HG03432 (cell line): ENCODE measurements around the gene CYSRT1.

Experiments used
- ATAC-seq: cut with Tn5 transposase; IDR thresholded peaks from one replicate; pipeline ENCODE4 v1.9.1; 2021; ENCODE audit warnings: mild to moderate bottlenecking, moderate library complexity; ENCODE audit not compliant: unreplicated experiment

The CYSRT1 gene, protein sequence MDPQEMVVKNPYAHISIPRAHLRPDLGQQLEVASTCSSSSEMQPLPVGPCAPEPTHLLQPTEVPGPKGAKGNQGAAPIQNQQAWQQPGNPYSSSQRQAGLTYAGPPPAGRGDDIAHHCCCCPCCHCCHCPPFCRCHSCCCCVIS

DNA sequence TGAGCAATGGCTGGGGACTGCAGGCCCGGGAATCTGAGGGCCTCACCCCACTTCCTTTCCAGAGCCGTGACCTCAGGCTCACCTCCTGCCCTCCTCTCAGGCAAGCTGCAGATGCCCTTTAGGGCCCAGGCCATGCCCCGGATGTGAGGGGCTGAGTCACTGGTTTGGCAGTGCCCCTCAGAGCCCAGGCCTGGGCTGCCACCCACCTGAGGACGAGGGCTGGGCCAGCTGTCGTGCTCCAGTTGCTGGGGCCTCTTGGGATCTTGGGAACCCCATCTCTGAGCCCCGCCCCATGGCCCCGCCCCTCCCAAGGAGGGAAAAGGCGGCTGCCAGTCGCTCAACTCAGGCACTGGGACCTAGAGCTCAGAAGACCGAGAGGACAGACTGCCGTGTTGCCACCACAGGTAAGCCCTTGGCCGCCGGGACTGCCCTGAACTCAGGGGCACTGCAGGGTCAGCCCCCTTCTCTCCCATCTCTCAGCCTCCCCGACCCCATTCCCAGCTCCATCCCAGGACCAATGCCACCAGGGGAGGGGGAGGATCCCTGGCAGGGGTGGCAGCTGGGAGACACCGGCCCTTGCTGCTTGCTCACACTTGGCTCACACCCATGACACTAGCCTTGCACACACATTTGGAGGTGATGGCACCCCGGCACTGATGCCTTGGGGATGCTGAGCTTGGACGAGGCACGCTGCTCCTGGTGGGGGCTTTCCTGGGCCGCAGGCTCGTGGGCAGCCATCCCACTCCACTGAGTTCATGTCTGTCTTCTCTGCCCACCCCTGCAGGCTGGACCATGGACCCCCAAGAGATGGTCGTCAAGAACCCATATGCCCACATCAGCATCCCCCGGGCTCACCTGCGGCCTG is at the start of gene CYSRT1:
CYSRT1 (plus strand) TSS at position 345 of the 865 bp plus-strand sequence; CDS start at position 793, 448 bp downstream.
- no peak for ATAC-seq

DNA sequence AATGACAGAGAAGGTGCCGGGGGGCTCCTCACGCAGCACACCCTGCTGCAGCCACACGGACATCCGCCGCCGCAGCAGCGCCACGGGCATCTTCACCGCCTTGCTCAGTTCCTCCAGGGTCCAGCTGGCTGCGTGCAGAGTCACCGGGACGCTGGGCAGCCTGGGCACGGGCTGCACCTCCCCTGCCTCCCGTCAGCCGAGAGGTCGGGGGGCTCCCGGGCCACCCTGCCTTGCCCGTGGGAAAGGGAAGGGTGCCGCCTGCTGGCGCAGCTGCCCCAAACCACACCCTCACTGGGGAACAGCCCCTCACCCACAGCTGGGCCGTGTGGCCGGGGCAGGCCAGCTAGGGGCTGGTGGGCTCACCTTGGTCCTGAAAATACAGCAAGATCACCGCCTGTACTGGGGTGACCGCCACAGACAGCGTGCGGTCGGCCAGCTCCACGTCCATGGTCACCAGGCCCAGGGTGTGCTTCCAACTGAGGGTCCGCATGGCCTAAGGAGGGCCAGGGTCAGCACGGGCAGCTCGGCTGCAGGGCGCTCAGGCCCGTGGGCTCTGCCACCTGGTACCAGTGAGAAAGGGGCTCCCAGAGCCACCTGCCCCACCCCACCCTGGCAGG is 49.5 kb upstream of the CYSRT1 start:
- no peak for ATAC-seq

DNA sequence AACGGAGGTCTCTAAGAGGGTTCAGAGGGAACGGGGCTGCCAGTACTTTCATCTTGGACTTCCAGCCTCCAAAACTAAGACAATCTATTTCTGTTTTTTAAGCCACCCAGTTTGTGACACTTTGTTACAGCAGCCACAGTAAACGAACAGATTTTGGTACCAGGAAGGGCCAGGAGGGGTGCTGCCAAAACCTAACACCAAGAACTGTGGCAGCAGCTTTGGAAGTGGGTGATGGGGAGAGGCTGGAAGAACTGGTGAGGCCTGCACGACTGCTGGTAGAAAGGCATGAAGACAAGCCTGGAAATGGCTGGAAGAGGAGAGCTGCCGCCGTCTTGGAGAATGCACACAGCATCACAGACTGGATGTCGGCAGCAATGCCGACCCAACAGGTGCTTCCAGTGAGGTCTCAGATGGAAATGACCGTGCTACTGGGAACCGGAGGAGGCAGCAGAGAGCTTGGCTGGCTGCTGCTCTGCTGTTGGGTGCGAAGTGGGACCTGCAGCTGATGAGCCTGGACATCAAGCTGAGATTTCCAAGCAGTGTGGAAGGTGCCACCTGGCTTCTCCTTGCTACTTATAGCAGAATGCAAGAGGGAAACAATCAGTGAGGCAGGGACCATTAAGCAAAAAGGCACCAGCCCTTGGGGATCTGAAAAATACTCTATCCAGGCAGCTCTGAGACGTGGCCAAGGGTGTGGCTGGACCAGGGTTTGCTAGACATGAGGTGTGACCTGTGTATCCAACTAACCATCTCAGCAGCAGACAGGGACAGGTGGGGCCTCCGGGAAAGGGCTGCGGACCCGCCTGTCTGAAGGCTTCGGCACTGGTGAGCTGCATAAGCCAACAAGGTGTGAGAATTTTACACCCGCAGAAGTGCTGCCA is 48.4 kb upstream of the CYSRT1 start:
- no peak for ATAC-seq

DNA sequence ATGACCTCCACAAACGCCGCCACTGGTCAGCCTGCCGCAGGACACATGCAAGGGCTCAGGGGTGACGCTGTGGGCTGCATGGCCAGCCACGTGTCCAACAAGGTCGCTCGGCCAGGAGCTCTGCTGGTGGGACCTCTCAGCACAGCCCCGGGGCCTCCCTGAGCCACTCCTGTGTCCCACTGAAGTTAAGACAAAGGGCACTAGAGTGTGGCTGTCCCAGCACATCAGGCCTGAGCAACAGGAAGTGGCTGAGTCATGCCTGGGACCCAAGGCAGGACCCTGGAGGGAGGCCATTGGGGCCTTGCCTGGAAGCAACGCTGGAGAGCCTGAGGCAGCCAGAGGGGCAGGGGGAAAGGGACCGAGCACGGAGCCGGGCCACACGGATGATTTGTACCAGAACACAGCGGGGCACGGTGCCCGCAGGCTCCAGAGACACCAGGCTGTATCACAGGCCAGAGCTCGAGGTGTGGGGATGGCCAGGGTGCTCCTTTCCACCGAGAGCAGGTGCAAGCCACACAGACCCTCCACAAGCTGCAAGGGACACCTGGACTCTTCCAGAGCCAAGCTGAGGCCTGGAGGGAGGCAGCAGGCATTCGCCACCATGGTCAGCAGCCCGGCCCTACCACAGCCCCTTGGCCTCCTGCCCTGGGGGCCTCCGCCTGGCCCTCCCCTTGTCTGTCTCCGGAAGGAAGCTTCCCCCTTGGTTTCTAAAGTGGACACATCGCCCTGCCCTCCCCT is 46.6 kb upstream of the CYSRT1 start:
- ATAC-seq = no peak

DNA sequence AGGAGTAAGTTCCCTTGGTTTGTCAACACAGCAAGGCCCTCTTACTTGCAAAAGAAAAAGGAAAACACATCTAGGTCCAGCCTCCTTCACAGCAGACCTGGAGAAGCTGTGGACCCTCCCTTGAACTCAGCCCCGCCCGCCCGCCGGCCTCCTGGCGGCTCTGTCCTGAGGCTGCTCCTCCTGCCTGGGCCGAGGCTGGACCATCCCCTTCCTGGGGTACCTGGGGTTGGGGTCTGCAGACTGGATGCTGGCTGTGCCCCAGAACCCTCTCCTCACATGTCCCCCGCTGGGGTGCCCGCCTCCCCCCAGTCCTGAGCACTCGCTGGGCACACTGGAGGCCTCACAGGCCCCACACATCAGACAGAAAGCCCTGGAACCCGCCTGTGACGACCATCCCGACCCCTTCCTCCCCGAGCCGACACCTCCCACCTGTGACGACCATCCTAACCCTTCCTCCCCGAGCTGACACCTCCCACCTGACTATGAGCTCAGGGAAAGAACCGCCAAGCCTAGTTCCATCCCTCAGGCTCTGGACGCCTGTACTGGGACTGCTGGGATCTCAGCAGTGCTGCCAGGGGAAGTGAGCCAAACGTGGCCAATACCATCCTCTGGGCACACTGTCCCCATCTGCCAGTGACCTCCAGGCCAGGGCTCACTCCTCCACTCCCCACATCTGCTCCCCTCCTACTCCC is 45.9 kb upstream of the CYSRT1 start:
- no peak for ATAC-seq

DNA sequence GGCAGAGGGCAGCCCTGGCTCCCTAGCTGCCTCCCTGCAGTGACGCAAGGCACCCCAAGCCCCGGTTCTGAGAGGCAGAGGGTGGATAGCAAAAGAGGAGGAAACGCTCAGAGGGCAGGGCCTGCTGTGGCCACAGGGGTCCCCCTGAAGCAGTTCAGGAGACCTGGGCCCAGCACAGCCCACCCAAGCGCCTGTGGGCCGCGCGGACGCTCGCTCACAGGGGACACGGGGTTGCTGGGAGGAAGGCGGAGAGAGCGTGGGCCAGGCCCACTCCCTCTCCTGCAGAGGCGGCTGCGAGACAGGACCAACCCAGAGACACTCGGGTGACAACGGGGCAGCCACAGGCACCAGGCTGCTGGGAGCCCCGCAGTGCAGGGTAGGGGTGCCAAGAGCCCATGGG is 45.2 kb upstream of the CYSRT1 start:
- no peak for ATAC-seq

DNA sequence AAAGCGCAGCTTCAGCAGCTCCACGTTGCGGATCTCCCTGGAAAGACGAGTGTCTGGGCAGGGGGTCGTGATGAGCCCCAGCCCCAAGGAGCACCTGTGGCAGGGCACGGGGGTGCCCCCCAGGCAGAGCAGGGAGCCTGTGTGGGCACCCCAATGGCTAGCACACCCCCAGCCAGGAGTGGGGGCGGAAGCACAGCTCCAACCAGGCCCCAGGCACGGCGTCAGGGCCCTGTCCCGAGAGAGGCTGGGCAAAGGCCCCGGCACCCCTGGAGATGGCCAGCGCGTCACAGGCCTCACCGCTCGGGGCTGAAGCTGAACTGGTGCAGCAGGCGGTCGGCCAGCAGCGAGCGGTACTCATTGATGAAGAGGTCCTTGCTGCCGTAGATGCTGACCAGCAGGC is 44.5 kb upstream of the CYSRT1 start:
- ATAC-seq = no peak

DNA sequence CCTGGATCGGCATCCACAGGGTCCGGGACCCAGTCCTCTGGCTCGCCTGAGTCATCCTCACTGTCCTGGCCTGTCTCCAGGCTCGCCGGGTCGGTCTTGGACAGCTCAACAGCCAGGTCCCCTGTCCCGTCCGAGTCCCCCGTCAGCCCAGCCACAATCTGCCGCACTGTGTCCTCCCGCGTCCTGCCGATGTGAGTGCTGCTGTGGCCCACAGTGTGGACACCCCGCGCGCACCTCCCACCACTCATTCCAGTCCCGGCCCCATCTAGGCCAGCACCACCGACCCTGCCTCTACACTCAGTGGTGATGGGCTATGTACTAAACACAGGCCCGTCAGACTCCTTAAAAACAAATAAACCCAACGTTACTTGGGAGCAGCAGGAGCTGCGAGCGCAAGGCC is 43.3 kb upstream of the CYSRT1 start:
- ATAC-seq = no peak

DNA sequence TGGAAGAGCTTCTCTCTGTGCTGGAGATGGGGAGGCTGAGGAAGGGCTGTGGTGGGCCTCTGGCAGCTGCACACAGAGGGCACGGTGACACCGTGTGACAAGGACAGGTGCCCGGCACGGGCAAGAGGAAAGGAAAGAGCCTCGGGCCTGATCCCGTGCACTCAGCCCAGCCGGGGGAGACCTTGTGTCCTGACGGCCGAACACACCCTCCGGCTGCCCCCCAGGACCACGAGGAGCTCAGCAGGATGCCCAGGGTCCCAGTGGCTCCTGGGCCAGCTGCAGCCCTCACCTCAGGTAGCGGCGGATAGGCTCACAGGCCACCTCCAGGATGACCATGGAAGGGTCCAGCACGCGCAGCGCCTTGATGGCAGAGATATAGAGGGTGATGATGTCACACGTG is 42.1 kb upstream of the CYSRT1 start:
- ATAC-seq = no peak

DNA sequence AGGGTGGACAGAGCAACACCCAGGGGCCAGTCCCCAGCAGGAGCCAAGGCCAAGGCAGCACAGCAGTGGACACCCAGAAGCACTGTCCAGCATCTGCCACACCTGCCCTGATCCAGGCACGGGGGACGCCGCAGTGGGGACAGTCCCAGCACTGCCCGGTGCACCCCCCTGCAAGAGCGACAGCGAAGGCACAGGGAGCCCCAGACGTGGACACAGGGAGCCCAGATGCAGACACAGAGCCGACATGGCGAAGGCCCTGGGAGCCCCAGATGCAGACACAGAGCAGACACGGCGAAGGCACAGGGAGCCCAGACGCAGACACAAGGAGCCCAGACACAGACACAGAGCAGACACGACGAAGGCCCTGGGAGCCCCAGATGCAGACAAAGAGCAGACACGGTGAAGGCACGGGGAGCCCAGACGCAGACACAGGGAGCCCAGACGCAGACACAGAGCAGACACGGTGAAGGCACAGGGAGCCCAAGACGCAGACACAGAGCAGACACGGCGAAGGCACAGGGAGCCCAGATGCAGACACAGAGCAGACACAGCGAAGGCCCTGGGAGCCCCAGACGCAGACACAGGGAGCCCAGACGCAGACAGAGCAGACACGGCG is 40.9 kb upstream of the CYSRT1 start:
- no peak for ATAC-seq

DNA sequence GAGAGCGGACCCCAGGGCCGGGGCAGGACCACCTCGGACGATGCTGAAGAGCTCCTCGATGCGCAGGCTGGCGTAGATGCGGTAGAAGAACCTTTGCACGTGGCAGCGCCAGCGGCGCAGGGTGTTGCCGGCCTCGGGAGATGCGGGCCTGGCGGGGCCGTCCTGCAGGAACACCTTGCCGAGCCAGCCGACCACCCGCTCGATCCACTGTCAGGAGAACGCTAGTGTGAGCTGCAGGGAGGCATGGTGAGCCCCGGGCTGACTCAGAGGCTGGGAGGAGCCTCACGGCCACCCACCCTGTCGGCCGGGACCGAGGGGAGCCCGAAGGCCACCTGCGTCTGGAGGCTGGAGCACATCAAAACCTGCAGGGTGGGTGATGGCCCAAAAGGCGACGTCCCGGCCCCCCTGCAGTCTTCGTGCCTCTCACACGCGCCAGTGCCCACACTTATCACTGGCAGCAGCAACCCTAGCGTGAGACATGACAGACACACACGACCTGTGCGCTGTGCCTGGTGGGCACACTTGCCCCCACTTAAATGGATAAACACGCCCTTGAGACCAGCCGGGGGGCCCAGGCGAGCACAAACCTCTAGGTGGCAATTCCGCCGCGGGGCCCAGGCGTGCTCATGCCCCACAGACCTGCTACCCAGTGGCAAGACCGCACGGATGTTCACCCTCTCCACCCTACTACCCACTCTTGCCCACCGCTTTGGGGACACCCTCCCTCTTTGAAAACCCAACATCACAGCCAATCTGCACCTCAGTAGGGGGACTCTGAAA is 39.9 kb upstream of the CYSRT1 start:
- ATAC-seq = no peak

DNA sequence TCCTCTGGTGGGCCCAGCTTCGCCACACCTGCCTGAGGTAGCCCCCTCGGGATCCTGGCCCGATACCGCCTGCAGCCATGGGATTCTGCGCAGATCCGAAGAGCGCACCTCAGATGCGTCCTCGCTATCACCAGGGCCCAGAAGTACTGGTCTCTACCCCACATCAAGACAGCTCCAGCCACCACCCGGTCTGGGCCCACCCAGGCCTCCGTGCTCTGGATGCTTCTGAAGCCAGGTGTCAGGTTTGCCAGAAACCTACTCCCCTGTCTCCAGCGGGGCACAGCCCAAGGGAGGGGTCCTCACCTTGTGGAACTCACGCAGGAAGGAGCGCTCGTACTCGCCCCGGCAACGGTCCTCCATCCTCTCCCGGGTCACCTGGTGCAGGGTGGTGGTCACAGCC is 39.1 kb upstream of the CYSRT1 start:
- no peak for ATAC-seq

DNA sequence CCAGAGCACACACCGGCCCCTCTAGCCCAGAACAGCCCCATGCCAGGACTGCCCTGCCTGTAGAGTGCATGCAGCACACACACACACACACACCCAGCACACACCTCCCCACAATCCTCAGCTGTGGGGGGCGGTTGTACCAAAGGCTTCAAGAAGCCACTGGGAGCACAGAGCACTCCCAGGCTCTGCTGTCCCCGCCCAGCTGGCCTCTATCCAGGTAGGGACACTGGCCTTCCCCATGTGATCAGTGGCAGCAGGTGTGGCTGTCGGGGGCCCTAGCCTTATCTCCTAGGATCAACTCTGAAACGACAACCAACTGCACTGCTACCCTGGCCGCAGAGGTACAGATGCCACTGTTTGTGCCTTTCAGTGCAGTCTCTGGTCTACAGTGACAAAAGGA is 38.6 kb upstream of the CYSRT1 start:
- ATAC-seq = no peak

DNA sequence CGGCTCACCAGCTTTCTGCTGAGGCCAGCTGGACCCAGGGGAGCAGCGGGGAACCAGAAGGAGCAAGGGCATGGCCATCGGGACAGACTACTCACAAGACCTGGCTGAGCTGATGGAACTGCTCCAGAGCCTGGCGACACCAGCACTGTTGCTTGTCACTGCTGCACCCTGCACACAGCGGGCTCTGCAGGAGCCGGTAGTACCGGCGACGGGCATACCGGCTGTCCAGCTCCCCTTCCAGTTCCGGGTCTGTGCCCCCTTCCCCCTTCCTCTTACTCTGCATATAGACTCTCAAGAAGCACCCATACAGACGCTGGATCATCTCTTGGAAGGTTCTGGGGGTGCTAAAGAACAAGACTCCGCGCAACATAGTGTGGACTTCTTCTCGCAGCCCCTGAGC is 37.6 kb upstream of the CYSRT1 start:
- no peak for ATAC-seq

DNA sequence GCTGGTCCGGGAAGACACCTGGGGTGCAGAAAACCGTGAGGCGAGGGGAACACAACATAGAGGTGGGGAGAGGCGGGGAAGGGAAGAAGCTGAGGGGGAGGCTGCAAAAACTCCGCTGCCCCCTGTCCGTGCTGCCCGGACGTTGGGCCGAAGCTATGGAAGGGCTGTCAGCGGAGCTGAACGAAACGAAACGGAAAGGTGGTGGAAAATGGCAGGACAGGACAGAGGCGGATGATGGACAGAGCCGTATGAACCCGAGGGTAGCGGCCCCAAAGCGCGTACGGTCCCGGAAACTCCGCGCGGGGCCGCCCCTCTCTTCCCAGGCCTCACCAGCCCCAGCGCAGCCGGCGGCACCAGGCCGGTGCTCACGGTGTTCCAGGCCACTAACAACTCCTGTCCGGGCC is 36.9 kb upstream of the CYSRT1 start:
- ATAC-seq = no peak

DNA sequence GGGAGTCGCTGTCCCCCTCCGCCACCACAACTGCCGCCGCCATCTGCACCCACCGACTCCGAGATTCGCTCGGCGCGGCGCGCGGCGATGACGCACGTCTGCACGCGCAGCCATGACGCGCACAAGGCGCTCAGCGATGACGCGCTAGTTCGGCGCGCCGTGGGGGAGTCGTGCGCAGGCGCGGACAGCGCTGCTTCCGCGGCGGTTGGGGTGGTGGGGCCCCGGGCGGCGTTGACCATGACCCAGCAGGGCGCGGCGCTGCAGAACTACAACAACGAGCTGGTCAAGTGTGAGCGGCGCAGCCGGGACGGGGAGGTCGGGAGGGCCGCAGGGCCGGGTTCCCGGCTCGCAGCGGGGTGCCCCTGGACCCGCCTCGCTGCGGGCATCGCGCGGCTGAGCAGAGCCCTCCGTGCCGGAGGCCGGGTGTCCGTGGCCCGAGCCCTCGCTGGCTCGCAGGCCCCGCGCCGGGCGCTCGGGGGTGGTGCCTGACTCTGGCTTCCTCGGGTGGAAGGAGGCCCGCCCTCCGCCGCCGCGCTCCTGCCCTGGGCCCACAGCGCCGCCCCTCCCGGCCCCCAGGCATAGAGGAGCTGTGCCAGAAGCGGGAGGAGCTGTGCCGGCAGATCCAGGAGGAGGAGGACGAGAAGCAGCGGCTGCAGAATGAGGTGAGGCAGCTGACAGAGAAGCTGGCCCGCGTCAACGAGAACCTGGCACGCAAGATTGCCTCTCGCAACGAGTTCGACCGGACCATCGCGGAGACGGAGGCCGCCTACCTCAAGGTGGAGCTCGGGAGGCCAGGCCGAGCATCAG is 36.3 kb upstream of the CYSRT1 start, which contains the start of the genes ANAPC2 and SSNA1:
ANAPC2 (minus strand) TSS at position 71 of the 807 bp plus-strand sequence; CDS start at position 43, 28 bp downstream.
SSNA1 (plus strand) TSS at position 187 of the 807 bp plus-strand sequence; CDS start at position 238, 51 bp downstream.
- peak; percentile 77 for ATAC-seq
